ENCODE results near the gene NUB1.

The NUB1 gene

GRCh38 chr7:151425670-151426440 is 84.2 kb downstream of the NUB1 start:
- DNase-seq (ENCODE audit: low read depth) = no peak

DNA sequence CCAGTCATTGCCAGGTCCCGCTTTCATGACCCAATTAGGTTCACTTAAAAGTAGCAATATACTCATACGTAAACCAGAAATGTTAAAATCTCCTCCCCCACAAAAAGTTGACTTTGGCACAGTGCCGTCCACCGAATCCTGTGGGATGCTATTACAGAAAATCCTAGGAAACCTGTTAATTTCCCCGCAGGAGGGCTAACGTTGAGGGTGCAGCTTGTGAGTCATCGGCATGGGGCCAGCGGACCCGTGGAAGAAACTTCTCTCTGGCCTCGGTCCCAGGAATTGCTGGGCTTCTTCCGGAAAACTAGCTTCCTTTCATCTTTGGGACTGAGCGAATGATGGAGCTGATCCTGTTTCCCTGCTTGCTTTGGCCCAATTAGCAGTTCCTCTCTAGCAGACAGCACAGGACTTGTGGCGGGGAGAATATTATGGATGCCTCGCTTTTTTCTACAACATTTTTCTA is 84.9 kb downstream of the NUB1 start:
- DNase-seq (ENCODE audit: low read depth) = peak; percentile 69

GRCh38 chr7:151426904-151427704 is 85.5 kb downstream of the NUB1 start:
- DNase-seq (ENCODE audit: low read depth) = no peak

GRCh38 chr7:151427705-151428377 is 86.2 kb downstream of the NUB1 start:
- DNase-seq (ENCODE audit: low read depth) = no peak
